Renal cortical epithelial cell (primary cell): Measurements from ENCODE around the gene EME1. TPM values are rescaled to one million over a fixed set of nuclear protein-coding genes. Genes with fewer than 3 reads are reported as not detected.
A peak's percentile ranks its signal among the peaks of the same experiment; 100 is the strongest.

Source experiments
- DNase-seq: peaks from one replicate; pipeline ENCODE4 v3.0.0-alpha.2; 2011; ENCODE audit warnings: low read depth
- total RNA-seq: library from RNA; depleted of rRNA; stranded (reverse); fragments of >200 nt; gene quantifications from 2 replicates; pipeline ENCODE4 v1.2.3, GENCODE V29; 2014

EME1 gene
- total RNA-seq, 1 donor from 2014 or later: 0.55 TPM

- no peak for DNase-seq
Measured at GRCh38 chr17:50347894-50348291, 25.1 kb upstream of the EME1 start.

- DNase-seq: peak; percentile 49
Measured at GRCh38 chr17:50348522-50349242, 24.3 kb upstream of the EME1 start.

- no peak for DNase-seq
Measured at GRCh38 chr17:50349243-50349600, 23.8 kb upstream of the EME1 start.

DNA sequence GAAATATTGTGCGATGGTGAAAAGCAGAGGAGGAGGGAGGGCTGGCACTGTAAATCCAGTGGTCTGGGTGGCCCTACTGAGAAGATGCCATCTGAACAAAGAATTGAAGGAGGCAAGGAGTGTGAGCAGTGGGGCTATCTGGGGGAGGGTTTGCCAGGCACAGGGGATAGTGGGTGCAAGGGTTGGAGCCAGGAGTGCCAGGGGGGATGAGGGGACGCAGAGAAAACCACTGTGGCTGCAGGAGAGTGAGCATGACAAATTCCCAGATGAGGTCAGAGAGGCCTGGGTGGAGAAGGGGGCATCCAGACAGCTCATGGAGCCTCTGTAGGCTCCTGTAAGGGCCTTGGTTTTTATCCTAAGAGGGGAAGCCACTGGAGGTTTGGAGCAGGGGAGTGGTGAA lies 22.3 kb upstream of the EME1 start:
- no peak for DNase-seq

DNA sequence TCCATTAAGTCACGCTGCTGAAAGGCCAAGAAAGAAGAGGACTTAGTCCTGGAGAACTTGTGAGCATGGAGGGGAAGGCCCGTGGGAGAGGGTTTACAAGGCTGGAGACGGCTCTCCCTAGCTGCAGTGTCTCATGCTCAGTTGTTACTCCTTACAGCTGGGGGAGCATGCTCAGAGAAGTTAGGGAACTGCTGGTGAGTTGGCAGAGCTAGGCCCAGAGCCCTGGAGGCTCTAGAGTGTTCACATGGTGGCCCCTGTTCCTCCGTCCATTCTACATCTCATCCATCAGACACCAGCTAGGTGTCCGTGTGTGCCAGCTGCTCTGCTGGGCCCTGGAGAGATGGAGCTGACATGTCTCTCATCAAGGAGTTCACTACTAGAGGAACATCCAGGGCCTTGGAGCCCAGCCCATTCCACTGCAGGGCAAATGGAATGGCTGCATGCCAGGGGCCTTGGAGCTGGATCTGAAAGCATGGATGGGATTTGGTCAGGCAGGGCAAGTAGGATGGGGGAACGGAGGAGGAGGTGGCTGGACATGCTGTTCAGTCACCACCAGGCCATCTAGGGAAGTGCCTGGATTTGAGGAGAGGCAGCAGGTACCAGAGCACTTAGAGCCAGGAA lies 20.8 kb upstream of the EME1 start:
- no peak for DNase-seq

GRCh38 chr17:50352693-50353599 lies 20.1 kb upstream of the EME1 start:
- DNase-seq: no peak

DNA sequence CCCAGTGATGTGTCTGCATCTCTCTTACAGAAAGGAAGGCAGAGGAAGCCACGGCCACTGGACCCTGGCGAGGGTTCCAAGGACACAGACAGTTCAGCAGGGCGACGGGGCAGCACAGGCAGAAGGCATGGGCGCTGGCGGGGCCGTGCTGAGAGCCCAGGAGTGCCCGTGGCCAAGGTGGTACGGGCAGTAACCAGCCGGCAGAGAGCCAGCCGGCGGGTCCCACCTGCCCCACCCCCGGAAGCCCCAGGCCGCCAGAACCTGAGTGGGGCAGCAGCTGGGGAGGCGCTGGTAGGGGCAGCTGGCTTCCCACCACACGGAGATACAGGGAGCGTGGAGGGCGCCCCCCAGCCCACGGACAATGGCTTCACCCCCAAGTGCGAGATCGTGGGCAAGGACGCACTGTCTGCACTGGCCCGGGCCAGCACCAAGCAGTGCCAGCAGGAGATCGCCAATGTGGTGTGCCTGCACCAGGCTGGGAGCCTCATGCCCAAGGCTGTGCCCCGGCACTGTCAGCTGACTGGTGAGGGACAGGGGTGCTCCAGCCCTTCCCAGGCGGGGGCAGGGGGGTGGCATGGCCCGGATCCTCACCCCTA lies 19.3 kb upstream of the EME1 start:
- DNase-seq: no peak

DNA sequence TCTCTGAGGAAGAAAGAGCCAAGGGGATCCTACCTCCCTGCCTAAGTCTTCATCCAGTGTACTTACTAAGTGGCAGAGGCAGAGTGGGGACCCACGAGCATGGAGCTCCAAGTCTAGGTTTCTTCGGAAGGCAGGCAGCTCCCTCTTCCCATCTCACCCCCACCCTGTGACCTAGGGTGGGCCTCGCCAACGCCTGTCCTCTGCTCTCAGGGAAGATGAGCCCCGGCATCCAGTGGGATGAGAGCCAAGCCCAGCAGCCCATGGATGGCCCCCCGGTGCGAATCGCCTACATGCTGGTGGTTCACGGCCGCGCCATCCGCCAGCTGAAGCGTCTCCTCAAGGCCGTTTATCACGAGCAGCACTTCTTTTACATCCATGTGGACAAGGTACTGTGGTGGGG lies 18.8 kb upstream of the EME1 start:
- DNase-seq: no peak

- DNase-seq: no peak
Measured at GRCh38 chr17:50354776-50355175, 18.3 kb upstream of the EME1 start.

DNA sequence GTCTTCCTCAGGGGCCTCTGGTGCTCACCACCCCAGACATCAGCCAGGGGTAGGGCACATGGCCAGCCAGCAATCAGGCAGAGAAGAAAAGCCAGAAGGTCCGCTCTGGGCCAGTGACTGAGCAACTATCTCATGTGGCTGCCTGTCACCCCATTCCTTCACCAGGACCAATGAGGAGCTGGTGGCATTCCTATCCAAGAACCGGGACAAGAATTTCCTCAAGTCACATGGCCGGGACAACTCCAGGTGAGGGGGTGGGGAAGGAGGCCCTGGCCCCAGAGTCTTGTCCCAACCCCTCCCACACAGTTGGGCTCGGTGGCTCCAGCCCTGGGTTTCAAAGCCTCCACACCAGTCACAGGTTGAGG lies 17.7 kb upstream of the EME1 start:
- DNase-seq: no peak

DNA sequence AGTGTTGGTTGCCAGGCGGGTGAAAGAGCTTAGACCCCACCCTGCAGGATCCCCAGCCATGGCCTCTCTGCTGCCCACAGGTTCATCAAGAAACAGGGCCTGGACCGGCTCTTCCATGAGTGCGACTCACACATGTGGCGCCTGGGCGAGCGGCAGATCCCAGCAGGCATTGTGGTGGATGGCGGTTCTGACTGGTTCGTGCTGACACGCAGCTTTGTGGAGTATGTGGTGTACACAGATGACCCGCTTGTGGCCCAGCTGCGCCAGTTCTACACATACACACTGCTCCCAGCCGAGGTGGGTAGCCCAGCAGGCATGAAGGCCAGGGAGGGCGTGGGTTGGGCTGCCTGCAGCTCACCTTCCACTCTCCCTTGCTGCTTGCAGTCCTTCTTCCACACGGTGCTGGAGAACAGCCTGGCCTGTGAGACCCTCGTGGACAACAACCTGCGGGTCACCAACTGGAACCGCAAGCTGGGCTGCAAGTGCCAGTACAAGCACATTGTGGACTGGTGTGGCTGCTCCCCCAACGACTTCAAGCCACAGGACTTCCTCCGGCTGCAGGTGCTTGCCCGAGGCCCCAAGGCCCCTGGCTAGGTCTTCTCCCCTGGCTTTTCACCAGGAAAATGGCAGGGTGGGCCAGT lies 17.2 kb upstream of the EME1 start:
- DNase-seq: no peak

- no peak for DNase-seq
Measured at GRCh38 chr17:50356418-50356817, 16.6 kb upstream of the EME1 start.

GRCh38 chr17:50356892-50357510 lies 16.0 kb upstream of the EME1 start:
- no peak for DNase-seq

DNA sequence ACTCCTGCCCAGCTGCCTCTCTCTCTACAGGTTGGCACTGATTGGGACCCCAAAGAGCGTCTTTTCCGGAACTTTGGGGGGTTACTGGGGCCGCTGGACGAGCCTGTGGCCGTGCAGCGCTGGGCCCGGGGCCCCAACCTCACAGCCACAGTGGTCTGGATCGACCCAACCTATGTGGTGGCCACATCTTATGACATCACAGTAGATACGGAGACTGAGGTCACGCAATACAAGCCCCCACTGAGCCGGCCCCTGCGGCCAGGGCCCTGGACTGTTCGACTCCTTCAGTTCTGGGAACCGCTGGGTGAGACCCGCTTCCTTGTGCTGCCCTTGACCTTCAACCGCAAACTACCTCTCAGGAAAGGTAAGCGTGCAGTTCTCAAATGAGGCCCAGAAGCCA lies 14.9 kb upstream of the EME1 start:
- no peak for DNase-seq

- no peak for DNase-seq
Measured at GRCh38 chr17:50359005-50359699, 13.9 kb upstream of the EME1 start.

GRCh38 chr17:50359998-50360461 lies 13.0 kb upstream of the EME1 start:
- no peak for DNase-seq

GRCh38 chr17:50360486-50361115 lies 12.4 kb upstream of the EME1 start:
- DNase-seq: no peak

GRCh38 chr17:50361561-50362480 lies 11.2 kb upstream of the EME1 start:
- peak; percentile 61 for DNase-seq

GRCh38 chr17:50362661-50363060 lies 10.4 kb upstream of the EME1 start:
- no peak for DNase-seq
